Measurements from ENCODE around the gene GARIN5B. TPM values are rescaled to one million over a fixed set of nuclear protein-coding genes. Genes with fewer than 3 reads are reported as not detected.

GARIN5B gene
- total and polyA plus RNA-seq, 2 of the 4 experiments (the other 2 are of a cell fraction) = not detected

- Histone ChIP-seq H2BK15ac (ENCODE audit: low read depth, low read length) (no peak overlapping the region), H4K91ac (ENCODE audit: insufficient read depth, low read depth, low read length) (no peak overlapping the region), H2BK120ac (ENCODE audit: low read depth, low read length) (no peak overlapping the region), H4K8ac (ENCODE audit: low read depth in 2 of 2, low read length in 2 of 2) (no peak overlapping the region), H2BK20ac (ENCODE audit: low read depth, low read length) (no peak overlapping the region), H2AK5ac (ENCODE audit: low read depth, low read length) (no peak overlapping the region), H3K9ac (ENCODE audit: low read depth, low read length) (0 out of 2 replicates have a peak overlapping the region, but pooled peaks have one; percentile 7), H3K9me1 (ENCODE audit: insufficient read depth, low read length) (no peaks in the 10 kb centered on the region), H3K79me1 (ENCODE audit: low read depth in 1 of 2, low read length in 2 of 2) (no peaks in the 10 kb centered on the region), H3K27me3 (ENCODE audit: control insufficient read depth, insufficient read depth, low read length) (peaks cover 43% of the 10 kb centered on the region), H3K27ac (ENCODE audit: insufficient read depth, low read length) (no peak overlapping the region), H2AK9ac (replicated peaks; ENCODE audit: low read depth, low read length, poor library complexity) (no peak overlapping the region), H3K23ac (ENCODE audit: low read depth, low read length) (peak overlapping the region; percentile 56; the same call in 1 of the 2 replicates), H4K5ac (ENCODE audit: low read depth, low read length) (no peak overlapping the region), H4K20me1 (ENCODE audit: insufficient read depth, low read length) (peaks cover 7% of the 10 kb centered on the region; the same call in 1 of the 2 replicates), H2BK5ac (ENCODE audit: low read depth, low read length, poor library complexity, severe bottlenecking) (no peak overlapping the region), H3K4me2 (ENCODE audit: low read depth, low read length) (peak overlapping the region; percentile 86), H3K4me3 (ENCODE audit: insufficient read depth, low read depth, low read length) (peak overlapping the region; percentile 65), H3K56ac (ENCODE audit: extremely low read depth, insufficient read depth, low read length) (no peak overlapping the region), H3K36me3 (ENCODE audit: control insufficient read depth, insufficient read depth, low read length) (no peaks in the 10 kb centered on the region), H2AFZ (replicated peaks; ENCODE audit: low read length, poor library complexity) (peak overlapping the region; percentile 93), H3K18ac (ENCODE audit: low read depth, low read length) (no peak overlapping the region), H3K4me1 (ENCODE audit: control insufficient read depth, insufficient read depth, low read length) (peaks cover 5% of the 10 kb centered on the region; the same call in 1 of the 2 replicates), H3K4ac (ENCODE audit: low read depth, low read length) (no peak overlapping the region), H3K14ac (replicated peaks; ENCODE audit: low read depth, low read length) (no peak overlapping the region), H3K9me3 (ENCODE audit: control insufficient read depth, insufficient read depth, low read length) (no peaks in the 10 kb centered on the region)
- 18% methylated on average over 6 of the region's 24 CpGs; no CpG with 5 or more reads in 1 of the 2 experiments for WGBS, 2 experiments (ENCODE audit: extremely low coverage in 2 of 2, insufficient read length in 1 of 2)
- ATAC-seq (ENCODE audit: low read depth) = peak; percentile 5
- BruUV-seq (replicated peaks) = no TSS peak
- dilution Hi-C loops (cut with HindIII; ENCODE audit: low sequenced_read_pairs, unreplicated experiment) (no loop called here), intact Hi-C loops (cut with micrococcal nuclease) (no loop called here), in situ Hi-C loops (cut with MboI; ENCODE audit: low sequenced_read_pairs) (no loop called here)
- POLR2A ChIA-PET (ENCODE audit: unreplicated experiment) = no interaction called here
- CTCF ChIA-PET = no interaction called here
- no peak for TF ChIP-seq MAFK (IDR thresholded peaks at IDR 0.05; ENCODE audit: low read depth, low read length)
- TF ChIP-seq RCOR1 (IDR thresholded peaks at IDR 0.05; ENCODE audit: insufficient replicate concordance, low read length) = no peak
- DNase-seq = no peak
Measured at GRCh38 chr19:55353356-55353802, 9.7 kb downstream of the GARIN5B start.
